ENCODE measurements around the gene XYLT2.
A peak's percentile ranks its signal among the peaks of the same experiment; 100 is the strongest.

Gene XYLT2

DNA sequence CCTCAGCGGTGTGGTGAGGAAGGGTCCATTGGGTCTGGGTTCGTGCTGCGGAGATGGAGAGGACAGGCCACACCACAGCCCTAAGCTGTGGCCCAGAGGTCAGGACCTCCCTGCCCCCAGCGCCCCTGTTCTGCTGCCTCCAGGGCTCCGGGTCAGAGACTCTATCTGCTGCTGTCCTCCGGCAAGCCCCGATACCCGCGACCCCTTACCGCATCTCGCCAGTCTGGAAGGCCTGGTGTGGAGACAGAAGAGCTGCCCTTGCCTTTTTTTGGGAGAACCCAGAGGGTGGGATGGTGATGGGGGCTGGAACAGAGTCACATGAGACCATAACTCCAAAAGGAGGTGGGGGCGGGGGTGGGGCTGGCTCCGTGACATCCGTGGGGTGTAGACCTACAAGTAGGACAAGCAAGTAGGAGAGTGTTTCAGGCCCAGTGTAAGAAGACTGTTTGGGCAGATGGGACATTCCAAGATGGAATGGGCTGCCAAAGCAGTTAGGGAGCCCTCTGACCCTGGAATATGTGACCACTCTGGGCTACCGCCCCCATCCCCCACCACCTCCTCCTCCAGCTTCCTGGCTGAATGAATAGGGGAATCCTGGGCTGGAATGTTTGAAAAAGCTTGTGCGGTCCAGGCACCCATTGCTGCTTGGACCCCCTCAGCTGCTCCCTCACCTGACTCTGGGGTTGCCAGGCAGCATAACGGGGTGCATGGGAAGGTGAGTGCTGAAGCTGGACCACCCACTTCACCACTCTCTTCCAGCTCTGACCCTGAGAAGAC, 1.4 kb downstream of the XYLT2 start:
- peak overlapping the region; percentile 40 for H3K27ac ChIP-seq
- DNase-seq (ENCODE audit: low read depth, low spot score): no peak

DNA sequence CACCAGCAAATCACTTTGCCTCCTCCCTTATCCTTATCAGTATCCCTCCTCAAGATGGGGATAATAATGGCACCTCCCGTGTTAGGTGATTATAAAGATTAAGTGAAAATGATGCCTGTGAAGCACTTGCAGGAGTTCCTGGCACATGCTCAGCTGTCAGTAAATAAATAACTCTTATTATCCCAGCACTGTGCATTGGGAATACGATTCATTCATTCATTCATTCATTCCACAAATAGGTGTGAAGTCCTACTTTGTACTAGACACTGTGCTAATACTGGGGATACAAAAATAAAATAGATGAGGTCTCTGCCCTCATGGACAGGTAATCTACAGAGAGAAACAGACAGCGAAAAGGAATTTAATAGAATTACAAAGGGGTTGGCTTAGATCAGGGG, 2.0 kb downstream of the XYLT2 start:
- H3K27ac ChIP-seq: no peak overlapping the region
- DNase-seq (ENCODE audit: low read depth, low spot score): no peak

DNA sequence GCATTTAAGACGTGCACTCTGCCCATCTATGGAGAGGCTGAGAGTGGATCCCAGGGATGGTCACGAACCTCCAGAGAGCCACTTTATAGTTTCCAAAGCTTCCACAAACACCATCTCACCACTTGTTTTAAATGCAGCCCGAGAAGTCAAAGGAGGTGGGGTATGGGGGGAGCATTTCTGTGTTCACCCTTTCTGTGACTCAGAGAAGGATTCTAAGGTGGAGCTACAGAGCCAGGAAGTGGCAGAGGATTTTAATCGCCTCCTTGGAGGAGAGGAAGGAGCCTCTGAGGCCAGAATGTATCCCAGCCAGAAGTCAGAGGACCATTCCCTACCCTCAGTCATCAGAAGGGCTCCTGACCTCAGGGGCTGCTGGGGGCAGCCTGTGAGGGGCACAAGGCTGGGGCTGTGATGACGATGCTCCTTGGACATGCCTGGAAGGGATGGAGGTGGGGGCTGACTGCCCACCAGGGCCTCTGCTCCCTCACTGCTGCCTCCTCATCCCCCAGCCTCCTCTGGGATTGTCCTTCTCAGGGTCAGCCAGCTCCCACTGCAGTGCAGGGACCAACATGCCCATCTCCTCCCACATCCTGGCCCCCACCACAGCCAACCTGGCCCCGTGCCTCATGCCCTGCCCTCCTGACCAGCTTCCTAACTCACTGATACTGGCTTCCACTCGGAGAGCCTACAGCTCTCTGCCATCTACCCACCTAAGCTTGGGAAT, 2.8 kb downstream of the XYLT2 start:
- H3K27ac ChIP-seq: no peak overlapping the region
- DNase-seq (ENCODE audit: low read depth, low spot score): no peak

DNA sequence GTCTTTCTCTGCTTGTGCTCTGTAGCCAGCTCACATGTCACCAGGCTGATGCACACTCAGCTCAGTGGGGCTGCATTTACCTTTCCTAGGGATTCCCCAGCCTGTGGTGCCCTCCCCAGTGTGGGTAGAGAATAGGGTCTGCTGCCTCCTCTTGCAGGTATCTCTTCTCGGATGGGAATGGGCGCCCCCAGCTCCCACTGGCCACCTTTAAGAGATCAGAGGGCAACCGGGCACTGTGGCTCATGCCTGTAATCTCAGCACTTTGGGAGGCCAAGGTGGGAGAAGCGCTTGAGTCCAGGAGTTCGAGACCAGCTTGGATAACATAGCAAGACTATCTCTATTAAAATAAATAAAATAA, 3.3 kb downstream of the XYLT2 start:
- H3K27ac ChIP-seq: no peak overlapping the region
- DNase-seq (ENCODE audit: low read depth, low spot score): no peak

DNA sequence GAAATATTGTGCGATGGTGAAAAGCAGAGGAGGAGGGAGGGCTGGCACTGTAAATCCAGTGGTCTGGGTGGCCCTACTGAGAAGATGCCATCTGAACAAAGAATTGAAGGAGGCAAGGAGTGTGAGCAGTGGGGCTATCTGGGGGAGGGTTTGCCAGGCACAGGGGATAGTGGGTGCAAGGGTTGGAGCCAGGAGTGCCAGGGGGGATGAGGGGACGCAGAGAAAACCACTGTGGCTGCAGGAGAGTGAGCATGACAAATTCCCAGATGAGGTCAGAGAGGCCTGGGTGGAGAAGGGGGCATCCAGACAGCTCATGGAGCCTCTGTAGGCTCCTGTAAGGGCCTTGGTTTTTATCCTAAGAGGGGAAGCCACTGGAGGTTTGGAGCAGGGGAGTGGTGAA, 4.8 kb downstream of the XYLT2 start:
- no peak overlapping the region for H3K27ac ChIP-seq
- no peak for DNase-seq (ENCODE audit: low read depth, low spot score)

DNA sequence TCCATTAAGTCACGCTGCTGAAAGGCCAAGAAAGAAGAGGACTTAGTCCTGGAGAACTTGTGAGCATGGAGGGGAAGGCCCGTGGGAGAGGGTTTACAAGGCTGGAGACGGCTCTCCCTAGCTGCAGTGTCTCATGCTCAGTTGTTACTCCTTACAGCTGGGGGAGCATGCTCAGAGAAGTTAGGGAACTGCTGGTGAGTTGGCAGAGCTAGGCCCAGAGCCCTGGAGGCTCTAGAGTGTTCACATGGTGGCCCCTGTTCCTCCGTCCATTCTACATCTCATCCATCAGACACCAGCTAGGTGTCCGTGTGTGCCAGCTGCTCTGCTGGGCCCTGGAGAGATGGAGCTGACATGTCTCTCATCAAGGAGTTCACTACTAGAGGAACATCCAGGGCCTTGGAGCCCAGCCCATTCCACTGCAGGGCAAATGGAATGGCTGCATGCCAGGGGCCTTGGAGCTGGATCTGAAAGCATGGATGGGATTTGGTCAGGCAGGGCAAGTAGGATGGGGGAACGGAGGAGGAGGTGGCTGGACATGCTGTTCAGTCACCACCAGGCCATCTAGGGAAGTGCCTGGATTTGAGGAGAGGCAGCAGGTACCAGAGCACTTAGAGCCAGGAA, 6.3 kb downstream of the XYLT2 start:
- DNase-seq (ENCODE audit: low read depth, low spot score): no peak
- no peak overlapping the region for H3K27ac ChIP-seq

DNA sequence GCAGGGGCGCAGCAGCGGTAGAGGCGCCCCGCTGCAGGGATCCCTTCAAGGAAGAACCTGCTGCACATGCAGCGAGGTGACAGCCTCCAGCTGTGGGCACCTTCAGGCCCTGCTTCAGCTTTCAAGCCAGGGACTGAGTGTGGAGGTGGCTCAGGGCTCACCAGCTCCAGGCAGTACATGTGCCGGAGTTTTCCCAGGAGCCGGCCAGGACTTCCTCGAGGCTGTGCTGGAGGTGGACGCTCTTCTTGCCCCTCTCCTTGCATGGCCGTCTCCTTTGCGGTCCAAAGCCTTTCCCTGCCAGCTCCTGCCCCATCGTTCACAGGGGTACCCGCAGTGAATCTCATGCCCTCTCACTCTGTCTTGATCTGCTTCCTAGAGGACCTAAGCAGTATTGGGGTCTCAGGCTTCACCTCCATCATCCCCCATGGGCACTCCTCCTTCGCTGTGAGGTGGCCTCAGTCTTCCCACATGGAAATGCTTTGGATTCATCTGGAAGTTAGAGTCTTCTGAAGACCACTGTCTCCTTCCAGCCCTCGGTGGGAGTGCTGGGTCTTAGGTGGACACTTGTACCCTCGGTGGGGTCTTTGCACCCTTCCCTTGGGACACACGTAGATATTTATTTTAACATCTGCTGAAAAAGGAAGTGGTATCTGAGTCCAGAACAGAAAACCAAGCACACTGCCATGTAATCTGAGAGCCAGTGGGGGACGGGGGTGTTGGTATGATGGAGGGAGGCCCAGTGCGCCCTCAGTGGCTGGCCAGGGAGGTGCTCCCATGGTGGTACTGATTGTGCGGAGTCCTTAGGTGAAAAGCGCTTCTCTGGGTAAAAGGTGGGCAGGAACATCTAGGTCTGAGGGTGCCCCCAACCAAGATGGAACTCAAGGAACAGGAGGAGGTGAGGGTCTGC, 7.0 kb downstream of the XYLT2 start:
- H3K27ac ChIP-seq: no peak overlapping the region
- no peak for DNase-seq (ENCODE audit: low read depth, low spot score)

DNA sequence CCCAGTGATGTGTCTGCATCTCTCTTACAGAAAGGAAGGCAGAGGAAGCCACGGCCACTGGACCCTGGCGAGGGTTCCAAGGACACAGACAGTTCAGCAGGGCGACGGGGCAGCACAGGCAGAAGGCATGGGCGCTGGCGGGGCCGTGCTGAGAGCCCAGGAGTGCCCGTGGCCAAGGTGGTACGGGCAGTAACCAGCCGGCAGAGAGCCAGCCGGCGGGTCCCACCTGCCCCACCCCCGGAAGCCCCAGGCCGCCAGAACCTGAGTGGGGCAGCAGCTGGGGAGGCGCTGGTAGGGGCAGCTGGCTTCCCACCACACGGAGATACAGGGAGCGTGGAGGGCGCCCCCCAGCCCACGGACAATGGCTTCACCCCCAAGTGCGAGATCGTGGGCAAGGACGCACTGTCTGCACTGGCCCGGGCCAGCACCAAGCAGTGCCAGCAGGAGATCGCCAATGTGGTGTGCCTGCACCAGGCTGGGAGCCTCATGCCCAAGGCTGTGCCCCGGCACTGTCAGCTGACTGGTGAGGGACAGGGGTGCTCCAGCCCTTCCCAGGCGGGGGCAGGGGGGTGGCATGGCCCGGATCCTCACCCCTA, 7.8 kb downstream of the XYLT2 start:
- DNase-seq (ENCODE audit: low read depth, low spot score): no peak
- no peak overlapping the region for H3K27ac ChIP-seq

DNA sequence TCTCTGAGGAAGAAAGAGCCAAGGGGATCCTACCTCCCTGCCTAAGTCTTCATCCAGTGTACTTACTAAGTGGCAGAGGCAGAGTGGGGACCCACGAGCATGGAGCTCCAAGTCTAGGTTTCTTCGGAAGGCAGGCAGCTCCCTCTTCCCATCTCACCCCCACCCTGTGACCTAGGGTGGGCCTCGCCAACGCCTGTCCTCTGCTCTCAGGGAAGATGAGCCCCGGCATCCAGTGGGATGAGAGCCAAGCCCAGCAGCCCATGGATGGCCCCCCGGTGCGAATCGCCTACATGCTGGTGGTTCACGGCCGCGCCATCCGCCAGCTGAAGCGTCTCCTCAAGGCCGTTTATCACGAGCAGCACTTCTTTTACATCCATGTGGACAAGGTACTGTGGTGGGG, 8.3 kb downstream of the XYLT2 start:
- no peak overlapping the region for H3K27ac ChIP-seq
- DNase-seq (ENCODE audit: low read depth, low spot score): no peak

DNA sequence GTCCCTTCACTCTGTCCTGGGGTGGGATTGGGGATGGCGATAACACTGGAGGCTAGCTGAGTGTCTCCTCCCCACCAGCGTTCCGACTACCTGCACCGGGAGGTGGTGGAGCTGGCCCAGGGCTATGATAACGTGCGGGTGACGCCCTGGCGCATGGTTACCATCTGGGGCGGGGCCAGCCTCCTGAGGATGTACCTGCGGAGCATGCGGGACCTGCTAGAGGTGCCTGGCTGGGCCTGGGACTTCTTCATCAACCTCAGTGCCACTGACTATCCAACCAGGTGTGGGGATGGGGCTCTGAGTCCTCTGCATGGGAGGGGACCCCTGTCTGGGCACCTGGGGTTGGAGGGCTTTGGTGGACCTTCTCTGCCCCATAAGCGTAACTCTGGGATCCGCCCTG, 8.8 kb downstream of the XYLT2 start:
- no peak overlapping the region for H3K27ac ChIP-seq
- DNase-seq (ENCODE audit: low read depth, low spot score): no peak

DNA sequence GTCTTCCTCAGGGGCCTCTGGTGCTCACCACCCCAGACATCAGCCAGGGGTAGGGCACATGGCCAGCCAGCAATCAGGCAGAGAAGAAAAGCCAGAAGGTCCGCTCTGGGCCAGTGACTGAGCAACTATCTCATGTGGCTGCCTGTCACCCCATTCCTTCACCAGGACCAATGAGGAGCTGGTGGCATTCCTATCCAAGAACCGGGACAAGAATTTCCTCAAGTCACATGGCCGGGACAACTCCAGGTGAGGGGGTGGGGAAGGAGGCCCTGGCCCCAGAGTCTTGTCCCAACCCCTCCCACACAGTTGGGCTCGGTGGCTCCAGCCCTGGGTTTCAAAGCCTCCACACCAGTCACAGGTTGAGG, 9.4 kb downstream of the XYLT2 start:
- no peak overlapping the region for H3K27ac ChIP-seq
- no peak for DNase-seq (ENCODE audit: low read depth, low spot score)

DNA sequence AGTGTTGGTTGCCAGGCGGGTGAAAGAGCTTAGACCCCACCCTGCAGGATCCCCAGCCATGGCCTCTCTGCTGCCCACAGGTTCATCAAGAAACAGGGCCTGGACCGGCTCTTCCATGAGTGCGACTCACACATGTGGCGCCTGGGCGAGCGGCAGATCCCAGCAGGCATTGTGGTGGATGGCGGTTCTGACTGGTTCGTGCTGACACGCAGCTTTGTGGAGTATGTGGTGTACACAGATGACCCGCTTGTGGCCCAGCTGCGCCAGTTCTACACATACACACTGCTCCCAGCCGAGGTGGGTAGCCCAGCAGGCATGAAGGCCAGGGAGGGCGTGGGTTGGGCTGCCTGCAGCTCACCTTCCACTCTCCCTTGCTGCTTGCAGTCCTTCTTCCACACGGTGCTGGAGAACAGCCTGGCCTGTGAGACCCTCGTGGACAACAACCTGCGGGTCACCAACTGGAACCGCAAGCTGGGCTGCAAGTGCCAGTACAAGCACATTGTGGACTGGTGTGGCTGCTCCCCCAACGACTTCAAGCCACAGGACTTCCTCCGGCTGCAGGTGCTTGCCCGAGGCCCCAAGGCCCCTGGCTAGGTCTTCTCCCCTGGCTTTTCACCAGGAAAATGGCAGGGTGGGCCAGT, 9.9 kb downstream of the XYLT2 start:
- no peak for DNase-seq (ENCODE audit: low read depth, low spot score)
- no peak overlapping the region for H3K27ac ChIP-seq

DNA sequence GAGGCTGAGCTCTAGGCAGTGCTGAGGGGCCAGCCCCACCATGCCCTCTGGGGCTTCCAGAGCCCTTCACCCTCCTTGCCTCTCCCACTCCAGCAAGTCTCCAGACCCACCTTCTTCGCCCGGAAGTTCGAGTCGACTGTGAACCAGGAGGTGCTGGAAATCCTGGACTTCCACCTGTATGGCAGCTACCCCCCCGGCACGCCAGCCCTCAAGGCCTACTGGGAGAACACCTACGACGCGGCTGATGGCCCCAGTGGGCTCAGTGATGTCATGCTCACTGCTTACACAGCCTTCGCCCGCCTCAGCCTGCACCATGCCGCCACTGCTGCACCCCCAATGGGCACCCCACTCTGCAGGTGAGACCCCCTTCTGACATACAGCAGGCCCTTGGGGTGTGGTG, 10.5 kb downstream of the XYLT2 start:
- no peak for DNase-seq (ENCODE audit: low read depth, low spot score)
- H3K27ac ChIP-seq: no peak overlapping the region

DNA sequence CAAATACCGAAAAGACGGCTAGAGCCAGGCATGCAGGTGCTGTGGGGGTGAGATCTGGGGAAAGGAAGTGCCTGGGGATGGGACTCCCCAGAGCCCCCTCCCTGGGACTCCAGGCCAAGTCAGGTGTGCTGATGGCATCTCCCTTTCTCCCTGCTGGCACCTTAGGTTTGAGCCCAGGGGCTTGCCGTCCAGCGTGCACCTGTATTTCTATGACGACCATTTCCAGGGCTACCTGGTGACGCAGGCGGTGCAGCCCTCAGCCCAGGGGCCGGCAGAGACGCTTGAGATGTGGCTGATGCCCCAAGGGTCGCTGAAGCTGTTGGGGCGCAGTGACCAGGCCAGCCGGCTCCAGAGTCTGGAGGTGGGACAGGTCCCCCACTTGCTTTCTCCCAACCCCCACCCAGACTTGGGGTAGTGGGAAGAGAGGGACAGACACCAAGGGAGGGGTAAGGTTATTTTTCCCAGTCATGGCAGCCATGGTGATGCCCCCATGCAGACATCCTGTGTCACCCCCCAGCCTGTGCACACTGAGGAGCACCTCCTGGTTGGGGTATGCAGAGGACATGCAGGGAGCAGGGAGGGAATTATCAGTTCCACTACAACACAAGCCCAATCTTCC, 11.1 kb downstream of the XYLT2 start:
- no peak overlapping the region for H3K27ac ChIP-seq
- DNase-seq (ENCODE audit: low read depth, low spot score): no peak

DNA sequence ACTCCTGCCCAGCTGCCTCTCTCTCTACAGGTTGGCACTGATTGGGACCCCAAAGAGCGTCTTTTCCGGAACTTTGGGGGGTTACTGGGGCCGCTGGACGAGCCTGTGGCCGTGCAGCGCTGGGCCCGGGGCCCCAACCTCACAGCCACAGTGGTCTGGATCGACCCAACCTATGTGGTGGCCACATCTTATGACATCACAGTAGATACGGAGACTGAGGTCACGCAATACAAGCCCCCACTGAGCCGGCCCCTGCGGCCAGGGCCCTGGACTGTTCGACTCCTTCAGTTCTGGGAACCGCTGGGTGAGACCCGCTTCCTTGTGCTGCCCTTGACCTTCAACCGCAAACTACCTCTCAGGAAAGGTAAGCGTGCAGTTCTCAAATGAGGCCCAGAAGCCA, 12.3 kb downstream of the XYLT2 start:
- no peak overlapping the region for H3K27ac ChIP-seq
- no peak for DNase-seq (ENCODE audit: low read depth, low spot score)

DNA sequence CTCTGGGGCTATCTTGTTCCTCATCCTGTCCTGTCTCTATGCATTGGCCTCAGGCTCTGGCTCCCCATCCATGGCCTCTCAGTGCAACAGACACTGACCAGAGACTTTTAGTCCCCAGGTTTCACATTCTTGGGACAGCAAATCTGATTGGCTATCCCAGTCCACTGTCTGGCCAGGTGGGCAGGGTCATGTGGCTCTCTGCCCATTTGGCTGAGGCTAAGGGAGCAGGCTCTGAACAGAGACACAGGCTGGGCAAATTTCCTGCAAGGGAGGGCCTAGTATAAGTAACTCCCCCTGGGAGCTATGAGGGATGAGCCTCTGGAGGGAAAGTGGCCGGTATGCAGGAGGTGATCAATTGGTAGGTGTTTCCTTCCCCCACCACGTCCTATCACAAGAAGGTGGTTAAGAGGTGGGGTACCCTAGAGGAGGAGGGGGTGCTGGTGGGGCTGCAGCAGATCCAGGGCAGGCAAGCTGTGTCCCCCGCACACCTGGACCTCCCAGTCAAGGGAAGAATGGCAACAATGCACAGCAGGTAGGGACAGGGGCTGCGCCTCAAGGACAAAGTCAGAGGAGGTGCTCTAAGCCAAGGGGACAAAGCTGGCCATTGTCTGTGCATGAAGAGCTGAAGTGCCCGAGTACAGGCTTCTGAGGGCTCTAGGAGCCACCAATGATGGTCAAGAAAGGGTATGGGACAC, 13.2 kb downstream of the XYLT2 start:
- H3K27ac ChIP-seq: no peak overlapping the region
- DNase-seq (ENCODE audit: low read depth, low spot score): no peak

DNA sequence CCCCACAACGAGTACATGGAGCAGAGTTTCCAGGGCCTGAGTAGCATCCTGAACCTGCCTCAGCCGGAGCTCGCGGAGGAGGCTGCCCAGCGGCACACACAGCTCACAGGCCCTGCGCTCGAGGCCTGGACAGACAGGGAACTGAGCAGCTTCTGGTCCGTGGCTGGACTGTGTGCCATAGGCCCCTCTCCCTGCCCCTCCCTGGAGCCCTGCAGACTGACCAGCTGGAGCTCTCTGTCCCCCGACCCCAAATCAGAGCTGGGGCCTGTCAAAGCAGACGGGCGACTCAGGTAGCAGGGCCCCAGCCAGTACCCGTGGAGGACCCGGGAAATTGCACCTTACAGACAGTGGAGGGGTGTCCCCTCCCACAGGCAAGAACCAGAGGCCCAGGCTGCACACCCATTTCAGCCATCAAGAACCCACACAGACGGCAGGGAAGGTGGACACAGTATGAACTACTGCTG, 14.1 kb downstream of the XYLT2 start:
- no peak for DNase-seq (ENCODE audit: low read depth, low spot score)
- H3K27ac ChIP-seq: no peak overlapping the region

DNA sequence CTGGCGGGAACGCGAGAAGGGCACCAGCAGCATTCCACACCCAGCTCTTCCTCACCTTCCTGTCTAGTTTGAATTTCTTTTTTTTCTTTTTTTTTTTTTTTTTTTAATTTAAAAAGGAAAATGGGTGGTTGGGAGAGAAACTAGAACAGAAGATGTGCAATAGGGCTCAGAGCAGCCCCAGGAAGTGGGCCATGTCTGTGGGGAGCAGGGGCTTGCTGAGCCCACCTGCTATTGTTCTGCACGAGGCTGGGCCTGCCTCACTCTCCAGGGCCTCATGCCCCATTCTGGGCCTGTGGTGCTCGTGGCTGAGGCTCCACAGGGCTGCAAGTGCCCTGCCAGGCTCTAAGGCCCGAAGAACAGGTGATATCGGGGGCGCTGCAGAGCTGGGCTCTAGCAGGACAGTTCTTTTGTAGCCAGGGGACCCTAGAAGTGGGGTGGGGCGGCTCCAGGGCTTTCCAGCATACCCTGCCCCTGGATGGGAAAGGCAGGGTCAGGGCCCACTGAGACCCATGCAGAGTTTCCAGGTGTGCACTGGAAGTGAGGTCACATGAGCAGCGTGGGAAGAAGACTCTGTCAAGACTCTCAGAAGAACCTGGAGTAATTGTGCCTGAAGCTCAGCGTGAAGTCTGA, 14.7 kb downstream of the XYLT2 start:
- DNase-seq (ENCODE audit: low read depth, low spot score): no peak

More for the DNA sequence above, 14.7 kb downstream of the XYLT2 start:
- H3K27ac ChIP-seq: no peak overlapping the region

Data from epithelial cell of prostate (primary cell).